IMR-90 (cell line): Measurements from ENCODE around the gene HIPK3. TPM values are rescaled to one million over a fixed set of nuclear protein-coding genes. Genes with fewer than 3 reads are reported as not detected.

Experiments used
- ATAC-seq: fragments of 200-7000 bp; cut with Tn5 transposase; 2 replicates; pipeline ENCODE4 v1.9.1; 2020; ENCODE audit warnings: low read depth, mild to moderate bottlenecking, moderate library complexity
- BruUV-seq: library from RNA; stranded (reverse); fragments of 400-500 nt; replicated peaks from 2 replicates; lab custom pipeline; 2021; lab: Mats Ljungman, UMichigan
- CTCF ChIA-PET: fragments of 300-600 bp; formaldehyde crosslinking; extraction: SDS; loops from one replicate; lab custom pipeline; 2021; ENCODE audit warnings: antibody characterized with exemption; lab: Yijun Ruan, JAX
- POLR2A ChIA-PET: fragments of 300-600 bp; sonication (Branson Sonifier 250); formaldehyde crosslinking; loops from one replicate; lab custom pipeline; 2022; ENCODE audit warnings: antibody characterized with exemption; ENCODE audit not compliant: unreplicated experiment; lab: Charles Lee
- DNase-seq: peaks from one replicate; pipeline ENCODE4 v3.0.0; 2013
- H2AFZ ChIP-seq: replicated peaks from 2 replicates; pipeline ENCODE3; 2013; ENCODE audit warnings: low read length, mild to moderate bottlenecking; ENCODE audit not compliant: poor library complexity
- H2AK5ac ChIP-seq: 2 replicates; pipeline ENCODE4 v1.6.1; 2013; ENCODE audit warnings: low read depth, low read length, inconsistent platforms
- H2AK9ac ChIP-seq: replicated peaks from 2 replicates; pipeline ENCODE3; 2013; ENCODE audit warnings: mild to moderate bottlenecking, low read depth, low read length, moderate library complexity; ENCODE audit not compliant: poor library complexity
- H2BK120ac ChIP-seq: 2 replicates; pipeline ENCODE4 v1.6.1; 2013; ENCODE audit warnings: low read depth, low read length, inconsistent platforms
- H2BK15ac ChIP-seq: 3 replicates; pipeline ENCODE4 v1.6.1; 2013; ENCODE audit warnings: low read depth, low read length, inconsistent platforms
- H2BK20ac ChIP-seq: 2 replicates; pipeline ENCODE4 v1.6.1; 2013; ENCODE audit warnings: low read depth, mild to moderate bottlenecking, inconsistent platforms, low read length, moderate library complexity
- H2BK5ac ChIP-seq: 2 replicates; pipeline ENCODE4 v1.6.1; 2013; ENCODE audit warnings: mild to moderate bottlenecking, low read depth, low read length, inconsistent platforms; ENCODE audit not compliant: poor library complexity, severe bottlenecking
- H3K14ac ChIP-seq: replicated peaks from 2 replicates; pipeline ENCODE4 v1.6.1; 2013; ENCODE audit warnings: low read depth, low read length, inconsistent platforms
- H3K18ac ChIP-seq: 2 replicates; pipeline ENCODE4 v1.6.1; 2013; ENCODE audit warnings: low read depth, low read length, control low read depth
- H3K23ac ChIP-seq: 2 replicates; pipeline ENCODE4 v1.6.1; 2013; ENCODE audit warnings: low read depth, low read length, inconsistent platforms
- H3K27ac ChIP-seq: 2 replicates; pipeline ENCODE4 v1.5.1; 2013; ENCODE audit warnings: mild to moderate bottlenecking, control low read depth, low read length; ENCODE audit not compliant: insufficient read depth
- H3K27me3 ChIP-seq: 2 replicates; pipeline ENCODE4 v1.6.1; 2013; ENCODE audit warnings: low read length; ENCODE audit not compliant: control insufficient read depth, insufficient read depth
- H3K36me3 ChIP-seq: 2 replicates; pipeline ENCODE4 v1.6.1; 2013; ENCODE audit warnings: low read length, mixed read lengths; ENCODE audit not compliant: control insufficient read depth, insufficient read depth
- H3K4ac ChIP-seq: 2 replicates; pipeline ENCODE4 v1.6.1; 2013; ENCODE audit warnings: low read depth, low read length, inconsistent platforms
- H3K4me1 ChIP-seq: 2 replicates; pipeline ENCODE4 v1.6.1; 2013; ENCODE audit warnings: low read length, mixed read lengths; ENCODE audit not compliant: control insufficient read depth, insufficient read depth
- H3K4me2 ChIP-seq: 2 replicates; pipeline ENCODE4 v1.6.1; 2013; ENCODE audit warnings: low read depth, mild to moderate bottlenecking, control low read depth, low read length, moderate library complexity
- H3K4me3 ChIP-seq: 2 replicates; pipeline ENCODE4 v1.5.1; 2013; ENCODE audit warnings: low read depth, mild to moderate bottlenecking, control low read depth, low read length, moderate library complexity; ENCODE audit not compliant: insufficient read depth
- H3K56ac ChIP-seq: 2 replicates; pipeline ENCODE4 v1.6.1; 2013; ENCODE audit warnings: low read length, inconsistent platforms; ENCODE audit not compliant: insufficient read depth; ENCODE audit errors: extremely low read depth
- H3K79me1 ChIP-seq, 2 experiments: 2 replicates each; pipeline ENCODE4 v1.6.1; 2013; ENCODE audit warnings: low read length in 2 of 2, inconsistent platforms in 1 of 2, low read depth in 1 of 2
- H3K9ac ChIP-seq: 2 replicates; pipeline ENCODE4 v1.6.1; 2013; ENCODE audit warnings: low read depth, low read length, control low read depth
- H3K9me1 ChIP-seq: 2 replicates; pipeline ENCODE4 v1.6.1; 2013; ENCODE audit warnings: low read length, inconsistent platforms; ENCODE audit not compliant: insufficient read depth
- H3K9me3 ChIP-seq: 2 replicates; pipeline ENCODE4 v1.6.1; 2013; ENCODE audit warnings: low read length; ENCODE audit not compliant: control insufficient read depth, insufficient read depth
- H4K20me1 ChIP-seq: 2 replicates; pipeline ENCODE4 v1.6.1; 2013; ENCODE audit warnings: low read length, inconsistent platforms; ENCODE audit not compliant: insufficient read depth
- H4K5ac ChIP-seq: 2 replicates; pipeline ENCODE4 v1.6.1; 2013; ENCODE audit warnings: mild to moderate bottlenecking, low read depth, low read length, control low read depth
- H4K8ac ChIP-seq, 2 experiments: 2 replicates each; pipeline ENCODE4 v1.6.1; 2013; ENCODE audit warnings: low read depth in 2 of 2, low read length in 2 of 2, control low read depth in 1 of 2, inconsistent platforms in 1 of 2
- H4K91ac ChIP-seq: 2 replicates; pipeline ENCODE4 v1.6.1; 2013; ENCODE audit warnings: low read depth, low read length, inconsistent platforms; ENCODE audit not compliant: insufficient read depth
- MAZ ChIP-seq: IDR thresholded peaks from 2 replicates; pipeline ENCODE4 v1.6.1; 2012; ENCODE audit warnings: low read depth, mild to moderate bottlenecking, low read length, improper control_type of control experiment, moderate library complexity, borderline replicate concordance
- SMC3 ChIP-seq: fragments of 150-350 bp; IDR thresholded peaks from 2 replicates; pipeline ENCODE4 v1.6.1; 2016; ENCODE audit warnings: low read depth, mild to moderate bottlenecking, antibody characterized with exemption, low read length, moderate library complexity
- WGBS, 2 experiments: methylation state at CpG; one replicate each; pipeline versions ENCODE4 v1.1.5 to v1.1.7; 2013; ENCODE audit warnings: missing lambda C conversion rate in 2 of 2; ENCODE audit not compliant: insufficient read length in 1 of 2; ENCODE audit errors: extremely low coverage in 2 of 2; 5-methylcytosine and 5-hydroxymethylcytosine counted together
- dilution Hi-C: fragments of 300-500 bp; cut with HindIII; formaldehyde crosslinking; loops from one replicate; pipeline ENCODE4 v1.14.3; 2018; ENCODE audit warnings: low sequenced_read_pairs; ENCODE audit not compliant: unreplicated experiment
- in situ Hi-C: fragments of 300-500 bp; cut with MboI; formaldehyde crosslinking; loops from 3 replicates; pipeline ENCODE4 v1.14.3; 2019; ENCODE audit warnings: low sequenced_read_pairs, inconsistent platforms, mixed read lengths
- intact Hi-C: fragments of 100-400 bp; cut with micrococcal nuclease; formaldehyde crosslinking; loops from 2 replicates; pipeline ENCODE4 v1.10.0; 2022
- polyA plus RNA-seq, 3 experiments: library from polyadenylated mRNA; depleted of rRNA; stranded (reverse); fragments of >200 nt; gene quantifications; 2 replicates each; pipeline ENCODE4 v1.2.3, GENCODE V29; 2012; ENCODE audit warnings: low replicate concordance in 1 of 3
- total RNA-seq: library from RNA; depleted of rRNA; stranded (reverse); fragments of >200 nt; gene quantifications from 2 replicates; pipeline ENCODE4 v1.2.3, GENCODE V29; 2012
- TF ChIP-seq, protein P1 (sequence below): fragments of 150-350 bp; IDR thresholded peaks from 2 replicates; pipeline ENCODE4 v1.6.1; 2017; ENCODE audit warnings: mild to moderate bottlenecking, antibody characterized with exemption, low read length, low read depth

Gene HIPK3
- total and polyA plus RNA-seq, 2 of the 4 experiments (the other 2 are of a cell fraction), result 8.3 to 103 TPM

DNA sequence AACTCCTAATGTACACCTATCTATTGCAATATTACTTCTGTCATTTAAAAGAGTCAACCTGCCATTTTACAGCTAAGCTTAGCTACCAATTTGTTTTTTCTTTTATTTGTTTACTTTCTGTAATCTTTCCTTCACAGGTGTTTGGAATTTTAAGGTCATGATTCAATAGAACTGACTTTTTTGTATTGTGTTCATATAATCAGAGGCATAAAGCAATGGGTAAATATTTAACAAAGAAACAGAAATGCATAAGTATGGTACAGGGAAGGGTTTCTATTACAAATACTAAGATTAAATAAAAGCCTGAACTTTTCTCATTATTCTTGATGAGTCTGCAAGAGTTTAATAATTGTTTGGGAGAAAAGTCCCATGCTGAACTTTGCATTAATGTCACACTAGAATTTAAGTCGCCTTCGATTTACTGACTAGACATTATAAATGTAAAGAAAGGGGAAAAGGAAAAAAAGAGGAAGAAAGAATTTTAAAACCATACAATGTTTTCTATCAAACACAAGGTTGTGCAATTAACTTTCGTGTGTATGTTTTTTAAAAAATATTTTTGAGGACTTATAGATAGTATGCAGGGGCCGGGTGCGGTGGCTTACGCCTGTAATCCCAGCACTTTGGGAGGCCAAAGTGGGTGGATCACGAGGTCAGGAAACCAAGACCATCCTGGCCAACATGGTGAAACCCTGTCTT lies 35.0 kb upstream of the HIPK3 start:
- dilution Hi-C loops, result no loop called here

More for the DNA sequence above, 35.0 kb upstream of the HIPK3 start:
- Histone ChIP-seq H3K14ac (no peak overlapping the region), H3K4ac (no peak overlapping the region), H3K79me1 (no peaks in the 10 kb centered on the region), H3K4me2 (no peak overlapping the region), H2BK20ac (no peak overlapping the region), H3K9ac (no peak overlapping the region), H2AFZ (no peak overlapping the region), H2BK15ac (no peak overlapping the region), H3K27ac (no peak overlapping the region), H4K8ac (no peak overlapping the region), H2BK5ac (no peak overlapping the region), H3K18ac (no peak overlapping the region), H4K20me1 (no peaks in the 10 kb centered on the region), H3K27me3 (no peaks in the 10 kb centered on the region), H3K56ac (no peak overlapping the region), H3K36me3 (no peaks in the 10 kb centered on the region), H3K9me3 (no peaks in the 10 kb centered on the region), H2AK5ac (no peak overlapping the region), H2BK120ac (no peak overlapping the region), H3K4me1 (no peaks in the 10 kb centered on the region; the same call in 1 of the 2 replicates), H4K5ac (no peak overlapping the region), H2AK9ac (no peak overlapping the region), H3K9me1 (no peaks in the 10 kb centered on the region), H3K23ac (no peak overlapping the region), H3K4me3 (no peak overlapping the region), H4K91ac (no peak overlapping the region)
- TF ChIP-seq MAZ (no peak), SMC3 (no peak)
- TF ChIP-seq, protein P1, sequence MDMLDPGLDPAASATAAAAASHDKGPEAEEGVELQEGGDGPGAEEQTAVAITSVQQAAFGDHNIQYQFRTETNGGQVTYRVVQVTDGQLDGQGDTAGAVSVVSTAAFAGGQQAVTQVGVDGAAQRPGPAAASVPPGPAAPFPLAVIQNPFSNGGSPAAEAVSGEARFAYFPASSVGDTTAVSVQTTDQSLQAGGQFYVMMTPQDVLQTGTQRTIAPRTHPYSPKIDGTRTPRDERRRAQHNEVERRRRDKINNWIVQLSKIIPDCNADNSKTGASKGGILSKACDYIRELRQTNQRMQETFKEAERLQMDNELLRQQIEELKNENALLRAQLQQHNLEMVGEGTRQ, result no peak
- ATAC-seq (no peak), DNase-seq (no peak)
- in situ Hi-C loops, result no loop called here
- ChIA-PET POLR2A (no interaction called here), CTCF (interaction anchor here (1.4 kb wide), 1 partner anchor 14 kb away, joined by 3 read pairs; no protein-coding TSS in a partner anchor)
- intact Hi-C loops, result no loop called here
- BruUV-seq, result no TSS peak
- WGBS, 2 experiments, result no CpG with 5 or more reads among the region's 7 CpGs
